Neural cell (in vitro differentiated cells): ENCODE data around the gene SFMBT2. TPM values are rescaled to one million over a fixed set of nuclear protein-coding genes. Genes with fewer than 3 reads are reported as not detected.

Experiments
- H2AFZ ChIP-seq: fragments of 200-600, 300-800 bp; sonication (generic), shearing (Covaris generic); 2 replicates; pipeline ENCODE4 v1.6.0; 2014; ENCODE audit warnings: low read depth, mild to moderate bottlenecking, antibody characterized with exemption, low read length, moderate library complexity
- H3F3A ChIP-seq: fragments of 200-600 bp; shearing (Covaris generic); 2 replicates; pipeline ENCODE4 v1.6.1; 2016; ENCODE audit warnings: mild to moderate bottlenecking, moderate library complexity, mixed read lengths, antibody characterized with exemption, low read length; ENCODE audit not compliant: insufficient read depth, poor library complexity, severe bottlenecking
- H3K27ac ChIP-seq: fragments of 200-600, 300-800 bp; sonication (generic), shearing (Covaris generic); 2 replicates; pipeline ENCODE4 v1.5.1; 2014; ENCODE audit warnings: mild to moderate bottlenecking, low read length, moderate library complexity
- H3K27me3 ChIP-seq: fragments of 300-800, 200-600 bp; sonication (generic), shearing (Covaris generic); 2 replicates; pipeline ENCODE4 v1.6.0; 2014; ENCODE audit warnings: mild to moderate bottlenecking, low read depth, low read length, moderate library complexity; ENCODE audit not compliant: insufficient read depth
- H3K36me3 ChIP-seq: fragments of 300-800, 200-600 bp; sonication (generic), shearing (Covaris generic); 2 replicates; pipeline ENCODE4 v1.5.1; 2014; ENCODE audit warnings: mild to moderate bottlenecking, antibody characterized with exemption, low read length, moderate library complexity; ENCODE audit not compliant: insufficient read depth
- H3K4me2 ChIP-seq: fragments of 300-800, 200-600 bp; sonication (generic), shearing (Covaris generic); 2 replicates; pipeline ENCODE4 v1.6.0; 2014; ENCODE audit warnings: mild to moderate bottlenecking, low read length
- H3K4me3 ChIP-seq: fragments of 300-800, 200-600 bp; sonication (generic), shearing (Covaris generic); 2 replicates; pipeline ENCODE4 v1.5.1; 2014; ENCODE audit warnings: mild to moderate bottlenecking, low read length, moderate library complexity
- H3K79me2 ChIP-seq: fragments of 200-600 bp; shearing (Covaris generic); replicated peaks from 2 replicates; pipeline ENCODE4 v1.6.0; 2014; ENCODE audit warnings: mild to moderate bottlenecking, low read length, moderate library complexity; ENCODE audit not compliant: insufficient read depth
- H3K9ac ChIP-seq: fragments of 300-800, 200-600 bp; sonication (generic), shearing (Covaris generic); 2 replicates; pipeline ENCODE4 v1.6.1; 2016; ENCODE audit warnings: mild to moderate bottlenecking, low read length, mixed read lengths
- H3K9me2 ChIP-seq: fragments of 200-600 bp; shearing (Covaris generic); 2 replicates; pipeline ENCODE4 v1.6.1; 2016; ENCODE audit warnings: mild to moderate bottlenecking, low read length, mixed read lengths; ENCODE audit not compliant: insufficient read depth
- H3K9me3 ChIP-seq: fragments of 200-600, 300-800 bp; sonication (generic), shearing (Covaris generic); 2 replicates; pipeline ENCODE4 v1.6.1; 2016; ENCODE audit warnings: mild to moderate bottlenecking, mixed run types, low read length, moderate library complexity, mixed read lengths
- H4K20me1 ChIP-seq: fragments of 200-600 bp; shearing (Covaris generic); 2 replicates; pipeline ENCODE4 v1.6.1; 2016; ENCODE audit warnings: mild to moderate bottlenecking, mixed run types; ENCODE audit not compliant: insufficient read depth
- EP300 ChIP-seq: fragments of 450-650 bp; conservative IDR thresholded peaks from 2 replicates; pipeline ENCODE4 v1.6.1; 2014; ENCODE audit warnings: antibody characterized with exemption, mild to moderate bottlenecking, moderate library complexity; ENCODE audit not compliant: poor library complexity, severe bottlenecking
- EZH2 ChIP-seq: fragments of 200-600, 300-800 bp; shearing (Covaris generic), sonication (generic); IDR thresholded peaks from 2 replicates; pipeline ENCODE4 v1.6.1; 2014; ENCODE audit warnings: antibody characterized with exemption, low read length, borderline replicate concordance, mild to moderate bottlenecking; ENCODE audit not compliant: insufficient read depth, poor library complexity, severe bottlenecking
- MXI1 ChIP-seq: fragments of 450-650 bp; conservative IDR thresholded peaks from 2 replicates; pipeline ENCODE4 v1.6.1; 2014; ENCODE audit warnings: antibody characterized with exemption, mild to moderate bottlenecking; ENCODE audit not compliant: poor library complexity, severe bottlenecking
- POLR2AphosphoS5 ChIP-seq: IDR thresholded peaks from 2 replicates; pipeline ENCODE4 v1.6.1; 2012
- RAD21 ChIP-seq: fragments of 450-650 bp; conservative IDR thresholded peaks from 2 replicates; pipeline ENCODE4 v1.6.1; 2014; ENCODE audit warnings: antibody characterized with exemption, mild to moderate bottlenecking, moderate library complexity
- SMC3 ChIP-seq: fragments of 450-650 bp; conservative IDR thresholded peaks from 2 replicates; pipeline ENCODE4 v1.6.1; 2014; ENCODE audit warnings: antibody characterized with exemption, mild to moderate bottlenecking, moderate library complexity; ENCODE audit not compliant: poor library complexity
- TAF1 ChIP-seq: IDR thresholded peaks from 2 replicates; pipeline ENCODE4 v1.6.1; 2012; ENCODE audit warnings: low read depth
- polyA plus RNA-seq: library from polyadenylated mRNA; depleted of rRNA; stranded (reverse); fragments of >200 nt; gene quantifications from 2 replicates; pipeline ENCODE4 v1.2.3, GENCODE V29; 2014
- TF ChIP-seq, protein P1 (sequence below): IDR thresholded peaks from 2 replicates; pipeline ENCODE4 v1.6.1; 2012; ENCODE audit warnings: borderline replicate concordance
- TF ChIP-seq, protein P2 (sequence below): fragments of 450-650 bp; IDR thresholded peaks from 2 replicates; pipeline ENCODE4 v1.5.1; 2014; ENCODE audit warnings: antibody characterized with exemption, mild to moderate bottlenecking, moderate library complexity; ENCODE audit not compliant: poor library complexity, severe bottlenecking

The SFMBT2 gene
- polyA plus RNA-seq, 1 donor from 2014 or later, result 1.3 TPM

DNA sequence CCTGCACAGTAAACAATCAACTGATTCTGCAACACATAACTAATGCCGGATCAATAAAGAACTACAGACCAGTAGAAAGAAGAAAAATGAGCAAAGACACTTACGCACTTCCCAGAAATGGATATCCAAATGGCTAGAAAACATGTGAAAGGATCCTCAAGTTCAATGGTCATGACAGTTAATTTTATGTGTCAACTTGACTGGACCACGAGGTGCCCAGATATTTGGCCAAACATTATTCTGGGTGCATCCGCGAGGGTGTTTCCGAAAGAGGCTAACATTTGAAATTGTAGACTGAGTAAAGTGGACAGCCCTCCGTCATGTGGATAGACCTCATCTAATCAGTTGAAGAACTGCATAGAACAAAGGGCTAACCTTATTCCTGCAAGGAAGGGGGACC lies 102.0 kb downstream of the SFMBT2 start:
- TF ChIP-seq RAD21 (no peak), EP300 (no peak), SMC3 (no peak), EZH2 (no peak), POLR2AphosphoS5 (no peak)
- TF ChIP-seq, protein P1, sequence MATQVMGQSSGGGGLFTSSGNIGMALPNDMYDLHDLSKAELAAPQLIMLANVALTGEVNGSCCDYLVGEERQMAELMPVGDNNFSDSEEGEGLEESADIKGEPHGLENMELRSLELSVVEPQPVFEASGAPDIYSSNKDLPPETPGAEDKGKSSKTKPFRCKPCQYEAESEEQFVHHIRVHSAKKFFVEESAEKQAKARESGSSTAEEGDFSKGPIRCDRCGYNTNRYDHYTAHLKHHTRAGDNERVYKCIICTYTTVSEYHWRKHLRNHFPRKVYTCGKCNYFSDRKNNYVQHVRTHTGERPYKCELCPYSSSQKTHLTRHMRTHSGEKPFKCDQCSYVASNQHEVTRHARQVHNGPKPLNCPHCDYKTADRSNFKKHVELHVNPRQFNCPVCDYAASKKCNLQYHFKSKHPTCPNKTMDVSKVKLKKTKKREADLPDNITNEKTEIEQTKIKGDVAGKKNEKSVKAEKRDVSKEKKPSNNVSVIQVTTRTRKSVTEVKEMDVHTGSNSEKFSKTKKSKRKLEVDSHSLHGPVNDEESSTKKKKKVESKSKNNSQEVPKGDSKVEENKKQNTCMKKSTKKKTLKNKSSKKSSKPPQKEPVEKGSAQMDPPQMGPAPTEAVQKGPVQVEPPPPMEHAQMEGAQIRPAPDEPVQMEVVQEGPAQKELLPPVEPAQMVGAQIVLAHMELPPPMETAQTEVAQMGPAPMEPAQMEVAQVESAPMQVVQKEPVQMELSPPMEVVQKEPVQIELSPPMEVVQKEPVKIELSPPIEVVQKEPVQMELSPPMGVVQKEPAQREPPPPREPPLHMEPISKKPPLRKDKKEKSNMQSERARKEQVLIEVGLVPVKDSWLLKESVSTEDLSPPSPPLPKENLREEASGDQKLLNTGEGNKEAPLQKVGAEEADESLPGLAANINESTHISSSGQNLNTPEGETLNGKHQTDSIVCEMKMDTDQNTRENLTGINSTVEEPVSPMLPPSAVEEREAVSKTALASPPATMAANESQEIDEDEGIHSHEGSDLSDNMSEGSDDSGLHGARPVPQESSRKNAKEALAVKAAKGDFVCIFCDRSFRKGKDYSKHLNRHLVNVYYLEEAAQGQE, result no peak
- TF ChIP-seq, protein P2, sequence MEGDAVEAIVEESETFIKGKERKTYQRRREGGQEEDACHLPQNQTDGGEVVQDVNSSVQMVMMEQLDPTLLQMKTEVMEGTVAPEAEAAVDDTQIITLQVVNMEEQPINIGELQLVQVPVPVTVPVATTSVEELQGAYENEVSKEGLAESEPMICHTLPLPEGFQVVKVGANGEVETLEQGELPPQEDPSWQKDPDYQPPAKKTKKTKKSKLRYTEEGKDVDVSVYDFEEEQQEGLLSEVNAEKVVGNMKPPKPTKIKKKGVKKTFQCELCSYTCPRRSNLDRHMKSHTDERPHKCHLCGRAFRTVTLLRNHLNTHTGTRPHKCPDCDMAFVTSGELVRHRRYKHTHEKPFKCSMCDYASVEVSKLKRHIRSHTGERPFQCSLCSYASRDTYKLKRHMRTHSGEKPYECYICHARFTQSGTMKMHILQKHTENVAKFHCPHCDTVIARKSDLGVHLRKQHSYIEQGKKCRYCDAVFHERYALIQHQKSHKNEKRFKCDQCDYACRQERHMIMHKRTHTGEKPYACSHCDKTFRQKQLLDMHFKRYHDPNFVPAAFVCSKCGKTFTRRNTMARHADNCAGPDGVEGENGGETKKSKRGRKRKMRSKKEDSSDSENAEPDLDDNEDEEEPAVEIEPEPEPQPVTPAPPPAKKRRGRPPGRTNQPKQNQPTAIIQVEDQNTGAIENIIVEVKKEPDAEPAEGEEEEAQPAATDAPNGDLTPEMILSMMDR, result no peak
- Histone ChIP-seq H3K4me2 (no peak overlapping the region), H3K36me3 (no peaks in the 10 kb centered on the region), H3K9me3 (no peaks in the 10 kb centered on the region), H3F3A (no peaks in the 10 kb centered on the region), H3K9ac (no peak overlapping the region), H4K20me1 (no peaks in the 10 kb centered on the region), H3K79me2 (no peaks in the 10 kb centered on the region), H3K27me3 (no peaks in the 10 kb centered on the region), H3K9me2 (no peaks in the 10 kb centered on the region), H2AFZ (no peak overlapping the region), H3K4me3 (no peak overlapping the region), H3K27ac (no peak overlapping the region)

DNA sequence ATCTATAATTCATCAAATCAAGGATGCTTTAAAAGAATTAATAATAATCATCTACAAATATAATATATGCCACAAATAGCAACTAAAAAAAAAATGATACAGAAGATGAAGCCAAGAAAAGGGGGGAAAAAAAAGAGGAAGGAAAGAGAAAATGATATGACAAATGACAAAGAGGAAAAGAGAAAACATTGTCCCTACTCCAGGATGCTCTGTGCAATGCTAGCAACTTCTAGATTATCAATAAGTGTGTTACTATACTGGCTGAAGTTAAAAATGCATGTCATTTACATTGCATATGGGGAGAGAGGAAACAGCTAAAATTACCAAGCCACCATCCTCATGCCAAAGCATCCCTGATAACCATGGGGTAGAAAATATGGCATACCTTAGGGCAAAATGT lies 104.2 kb downstream of the SFMBT2 start:
- Histone ChIP-seq H3K27ac (no peak overlapping the region), H4K20me1 (no peaks in the 10 kb centered on the region), H3F3A (no peaks in the 10 kb centered on the region), H3K27me3 (no peaks in the 10 kb centered on the region), H3K79me2 (no peaks in the 10 kb centered on the region), H2AFZ (no peak overlapping the region), H3K9me2 (no peaks in the 10 kb centered on the region), H3K9ac (no peak overlapping the region), H3K36me3 (no peaks in the 10 kb centered on the region), H3K4me2 (no peak overlapping the region), H3K4me3 (no peak overlapping the region), H3K9me3 (no peaks in the 10 kb centered on the region)
- TF ChIP-seq EP300, result no peak

DNA sequence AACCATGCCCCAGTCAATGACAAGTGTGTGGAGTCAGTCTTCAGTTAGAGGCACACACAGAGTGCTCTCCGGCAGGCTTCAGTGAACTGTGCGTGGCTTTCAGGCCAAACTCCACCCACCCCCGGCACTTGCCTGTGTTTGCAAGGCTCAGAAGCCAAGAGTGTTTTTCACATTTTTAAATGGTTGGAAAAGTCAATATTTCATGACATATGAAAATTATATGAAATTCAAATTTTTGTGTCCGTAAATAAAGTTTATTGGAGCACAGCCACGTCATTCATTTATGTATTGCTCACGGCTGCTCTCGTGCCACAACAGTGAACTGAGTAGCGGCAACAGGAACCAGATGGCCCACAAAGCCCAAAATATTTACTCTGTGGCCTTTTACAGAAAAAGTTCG lies 104.7 kb downstream of the SFMBT2 start:
- Histone ChIP-seq H3K4me3 (no peak overlapping the region), H3K9me2 (no peaks in the 10 kb centered on the region), H4K20me1 (no peaks in the 10 kb centered on the region), H3K27ac (no peak overlapping the region), H3K27me3 (no peaks in the 10 kb centered on the region), H2AFZ (no peak overlapping the region), H3K36me3 (no peaks in the 10 kb centered on the region), H3K9ac (no peak overlapping the region), H3F3A (no peaks in the 10 kb centered on the region), H3K4me2 (no peak overlapping the region), H3K9me3 (no peaks in the 10 kb centered on the region), H3K79me2 (no peaks in the 10 kb centered on the region)
- no peak for TF ChIP-seq POLR2AphosphoS5
- TF ChIP-seq MXI1, result no peak
- TF ChIP-seq TAF1, result no peak
- no peak for TF ChIP-seq RAD21
- TF ChIP-seq EP300, result no peak
- TF ChIP-seq, protein P1, result no peak
- TF ChIP-seq, protein P2, result no peak
- TF ChIP-seq EZH2, result no peak
- no peak for TF ChIP-seq SMC3
